ES-I3 (cell line): ENCODE measurements around the gene TMEM222.

Experiments
- H3K36me3 ChIP-seq: 2 replicates; pipeline ENCODE4 v1.6.1; 2013; ENCODE audit warnings: mild to moderate bottlenecking, low read length, control low read depth, moderate library complexity; ENCODE audit not compliant: insufficient read depth
- H3K4me1 ChIP-seq: 2 replicates; pipeline ENCODE4 v1.6.1; 2013; ENCODE audit warnings: mild to moderate bottlenecking, control low read depth, low read length; ENCODE audit not compliant: insufficient read depth
- H3K9ac ChIP-seq: 2 replicates; pipeline ENCODE4 v1.6.1; 2013; ENCODE audit warnings: low read depth, mild to moderate bottlenecking, low read length, moderate library complexity
- H3K9me3 ChIP-seq: 2 replicates; pipeline ENCODE4 v1.6.1; 2013; ENCODE audit warnings: mild to moderate bottlenecking, low read length, moderate library complexity; ENCODE audit not compliant: control insufficient read depth, insufficient read depth

The TMEM222 gene

DNA sequence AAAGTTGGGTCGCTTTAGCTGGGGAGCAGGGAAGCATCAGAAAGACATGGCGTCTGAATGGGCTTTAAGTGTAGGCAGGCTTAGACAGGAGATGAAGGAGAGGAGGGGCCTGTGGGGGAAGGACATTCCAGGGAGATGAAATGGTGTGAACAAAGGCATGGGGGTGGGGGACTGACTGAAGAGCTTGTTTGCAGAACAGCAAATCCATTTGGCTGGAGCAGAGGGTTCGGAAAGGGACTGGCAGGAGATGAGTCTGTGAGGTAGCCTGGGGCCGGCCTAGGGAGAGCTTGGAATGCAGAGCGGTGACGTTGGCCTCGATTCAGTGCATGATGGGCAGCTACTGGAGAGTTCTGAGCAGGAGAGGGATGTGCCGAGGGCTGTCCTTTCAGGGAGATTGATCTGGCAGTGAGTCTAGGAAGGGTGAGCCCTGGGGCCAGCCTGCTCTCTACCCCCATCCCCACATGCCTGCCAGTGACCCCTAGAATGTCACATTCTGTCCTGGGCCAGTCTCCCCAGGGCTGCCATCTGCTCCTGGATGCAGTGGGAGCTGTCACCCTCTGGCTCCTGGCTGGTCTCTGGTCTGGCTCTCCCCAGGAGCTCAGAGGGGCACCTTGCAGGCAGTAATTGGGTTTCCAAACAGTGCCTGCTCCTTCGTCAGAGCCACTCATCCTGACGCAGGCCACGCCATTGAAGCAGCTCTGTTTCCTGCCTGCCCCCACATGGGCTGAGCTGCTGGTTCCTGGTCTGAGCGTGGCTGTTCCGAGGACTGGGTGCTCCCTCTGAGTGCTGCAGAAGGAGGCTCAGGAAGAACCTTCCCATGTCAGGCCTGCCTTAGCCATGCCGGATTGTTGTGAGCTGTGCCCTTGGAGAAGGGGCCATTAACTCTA, 22.3 kb upstream of the TMEM222 start:
- Histone ChIP-seq H3K9ac (no peak overlapping the region; the same call in 1 of the 2 replicates), H3K4me1 (peaks cover 34% of the 10 kb centered on the region), H3K9me3 (no peaks in the 10 kb centered on the region), H3K36me3 (no peaks in the 10 kb centered on the region)

DNA sequence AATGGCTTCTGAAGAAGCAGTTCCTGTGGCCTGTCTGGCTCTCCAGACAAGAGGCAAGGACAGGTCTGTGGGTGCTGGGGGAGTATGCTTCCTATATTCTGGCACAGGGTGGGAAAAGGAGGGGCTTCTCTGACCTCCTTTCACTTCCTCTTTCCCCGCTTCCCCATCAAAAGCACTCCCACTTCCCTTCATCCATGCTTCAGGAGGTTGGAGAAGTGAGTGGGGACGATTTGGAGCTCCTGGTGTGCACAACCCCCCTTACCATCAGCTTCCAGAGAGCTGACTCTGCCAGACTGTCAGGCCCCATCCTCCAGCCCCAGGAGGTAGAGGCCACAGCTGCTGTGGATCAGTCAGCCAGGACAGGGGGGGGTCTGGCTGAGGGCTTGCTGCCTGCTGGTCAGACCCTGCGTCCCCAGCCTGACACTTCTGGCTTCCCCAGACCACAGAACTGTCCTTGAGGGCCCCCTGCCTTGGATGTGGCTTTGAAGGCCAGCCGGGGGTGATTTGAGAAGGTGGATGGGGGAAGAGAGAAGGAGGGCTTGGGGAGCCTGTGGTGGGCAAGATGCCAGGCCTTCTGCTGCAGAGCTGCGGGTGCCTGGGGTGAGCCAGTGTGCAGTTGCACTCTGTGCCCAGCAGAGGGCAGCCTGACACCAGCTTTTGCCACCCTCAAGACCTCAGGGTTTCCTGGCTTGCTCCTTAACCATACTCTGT, 21.5 kb upstream of the TMEM222 start:
- no peaks in the 10 kb centered on the region for H3K36me3 ChIP-seq
- H3K9ac ChIP-seq = no peak overlapping the region
- no peaks in the 10 kb centered on the region for H3K9me3 ChIP-seq
- H3K4me1 ChIP-seq = peaks cover 34% of the 10 kb centered on the region

DNA sequence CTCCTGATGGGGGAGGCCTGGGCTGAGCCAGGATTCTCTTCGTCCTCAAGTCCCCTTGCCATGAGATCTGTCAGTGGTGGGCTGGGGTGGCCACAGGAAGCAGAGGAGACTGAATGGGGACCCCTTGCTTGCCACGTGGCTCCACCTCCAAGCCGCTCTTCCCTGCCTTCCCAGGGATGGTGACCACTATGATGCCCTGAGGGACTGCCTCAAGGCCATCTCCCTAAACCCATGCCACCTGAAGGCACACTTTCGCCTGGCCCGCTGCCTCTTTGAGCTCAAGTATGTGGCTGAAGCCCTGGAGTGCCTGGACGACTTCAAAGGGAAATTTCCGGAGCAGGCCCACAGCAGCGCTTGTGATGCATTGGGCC, 20.9 kb upstream of the TMEM222 start:
- Histone ChIP-seq H3K9me3 (no peaks in the 10 kb centered on the region), H3K9ac (no peak overlapping the region), H3K36me3 (no peaks in the 10 kb centered on the region), H3K4me1 (peaks cover 34% of the 10 kb centered on the region)

DNA sequence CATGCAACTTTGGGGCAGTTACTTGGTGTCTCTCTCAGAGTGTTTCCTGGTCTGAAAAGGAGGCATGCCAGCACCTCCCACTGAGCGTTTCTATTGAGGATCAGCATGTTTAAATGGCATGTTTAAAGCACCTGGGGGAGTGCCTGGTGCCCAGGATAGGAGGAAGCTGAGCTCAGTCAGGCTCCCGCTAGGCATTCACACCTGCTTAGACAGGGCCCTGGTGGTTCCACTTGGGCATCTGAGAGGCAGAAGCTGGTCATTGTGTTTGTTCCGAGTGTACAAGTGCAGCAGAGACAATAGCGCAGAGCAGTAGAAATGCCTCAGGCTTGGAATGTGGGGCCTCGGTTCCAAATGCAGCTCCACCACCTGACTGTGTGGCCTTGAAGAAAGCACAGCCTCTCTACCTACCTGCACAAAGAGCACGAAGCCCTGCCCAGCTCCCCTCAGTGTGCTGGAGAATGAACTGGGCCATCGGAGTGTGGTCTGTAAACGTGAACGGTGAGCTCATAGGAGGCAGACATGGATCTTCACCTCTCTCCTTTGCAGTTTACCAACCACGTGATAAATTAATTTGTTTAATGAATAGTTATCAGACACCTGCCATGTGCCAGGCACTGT, 20.3 kb upstream of the TMEM222 start:
- Histone ChIP-seq H3K36me3 (no peaks in the 10 kb centered on the region), H3K4me1 (peaks cover 36% of the 10 kb centered on the region), H3K9ac (no peak overlapping the region), H3K9me3 (no peaks in the 10 kb centered on the region)

DNA sequence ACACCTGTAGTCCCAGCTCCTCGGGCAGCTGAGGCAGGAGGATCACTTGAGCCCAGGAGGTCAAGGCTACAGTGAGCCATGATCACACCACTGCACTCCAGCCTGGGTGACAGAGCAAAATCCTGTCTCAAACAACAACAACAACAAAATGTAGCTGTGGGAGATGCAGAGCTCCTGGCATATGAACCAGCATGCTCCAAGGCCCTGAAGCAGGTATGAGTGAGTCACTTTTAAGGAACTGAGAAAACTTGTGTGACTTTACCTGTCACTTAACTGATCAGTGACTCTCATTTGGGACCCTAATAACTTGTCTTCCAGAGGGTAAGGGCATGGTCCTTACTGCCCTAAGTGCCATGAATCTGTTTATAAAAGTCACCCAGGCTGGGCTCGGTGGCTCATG, 19.4 kb upstream of the TMEM222 start:
- Histone ChIP-seq H3K36me3 (no peaks in the 10 kb centered on the region), H3K9ac (no peak overlapping the region)

DNA sequence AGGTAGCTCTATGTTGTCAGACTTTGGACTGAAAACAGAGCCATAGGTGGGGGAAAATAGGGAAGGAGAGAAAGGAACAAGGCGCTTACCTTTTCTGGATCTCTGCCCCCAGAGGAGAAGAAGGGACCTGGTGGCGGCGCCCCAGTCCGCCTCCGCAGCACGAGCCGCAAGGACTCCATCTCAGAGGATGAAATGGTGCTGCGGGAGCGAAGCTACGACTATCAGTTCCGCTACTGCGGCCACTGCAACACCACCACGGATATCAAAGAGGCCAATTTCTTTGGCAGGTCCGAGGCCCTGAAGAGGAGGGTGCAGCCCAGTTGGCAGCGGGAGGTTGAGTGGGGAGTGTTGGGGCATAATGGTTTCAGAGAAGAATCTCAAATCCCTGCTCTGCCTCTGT, 18.5 kb upstream of the TMEM222 start:
- H3K4me1 ChIP-seq = peaks cover 46% of the 10 kb centered on the region

More for the DNA sequence above, 19.4 kb upstream of the TMEM222 start:
- Histone ChIP-seq H3K4me1 (peaks cover 41% of the 10 kb centered on the region), H3K9me3 (no peaks in the 10 kb centered on the region)

DNA sequence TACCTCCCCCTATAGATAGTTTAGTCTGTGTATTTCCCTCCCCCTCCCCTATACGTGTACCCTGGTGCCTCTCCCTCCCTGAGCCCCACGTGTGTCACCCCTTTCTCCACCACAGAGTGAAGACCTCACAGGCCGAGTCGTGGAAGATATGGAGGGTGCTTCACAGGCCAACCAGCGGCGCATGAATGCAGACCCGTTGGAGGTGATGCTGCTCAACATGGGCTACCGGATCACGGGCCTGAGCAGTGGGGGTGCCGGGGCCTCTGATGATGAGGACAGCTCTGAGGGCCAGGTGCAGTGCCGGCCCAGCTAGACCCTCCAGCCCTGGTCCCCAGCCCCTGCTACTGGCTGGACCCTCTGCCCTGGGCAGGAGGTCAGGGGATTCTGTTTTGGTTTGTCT, 15.9 kb upstream of the TMEM222 start:
- Histone ChIP-seq H3K9me3 (no peaks in the 10 kb centered on the region), H3K4me1 (peaks cover 24% of the 10 kb centered on the region), H3K36me3 (no peaks in the 10 kb centered on the region), H3K9ac (no peak overlapping the region)

More for the DNA sequence above, 18.5 kb upstream of the TMEM222 start:
- H3K9me3 ChIP-seq = no peaks in the 10 kb centered on the region
- H3K36me3 ChIP-seq = no peaks in the 10 kb centered on the region
- H3K9ac ChIP-seq = no peak overlapping the region

DNA sequence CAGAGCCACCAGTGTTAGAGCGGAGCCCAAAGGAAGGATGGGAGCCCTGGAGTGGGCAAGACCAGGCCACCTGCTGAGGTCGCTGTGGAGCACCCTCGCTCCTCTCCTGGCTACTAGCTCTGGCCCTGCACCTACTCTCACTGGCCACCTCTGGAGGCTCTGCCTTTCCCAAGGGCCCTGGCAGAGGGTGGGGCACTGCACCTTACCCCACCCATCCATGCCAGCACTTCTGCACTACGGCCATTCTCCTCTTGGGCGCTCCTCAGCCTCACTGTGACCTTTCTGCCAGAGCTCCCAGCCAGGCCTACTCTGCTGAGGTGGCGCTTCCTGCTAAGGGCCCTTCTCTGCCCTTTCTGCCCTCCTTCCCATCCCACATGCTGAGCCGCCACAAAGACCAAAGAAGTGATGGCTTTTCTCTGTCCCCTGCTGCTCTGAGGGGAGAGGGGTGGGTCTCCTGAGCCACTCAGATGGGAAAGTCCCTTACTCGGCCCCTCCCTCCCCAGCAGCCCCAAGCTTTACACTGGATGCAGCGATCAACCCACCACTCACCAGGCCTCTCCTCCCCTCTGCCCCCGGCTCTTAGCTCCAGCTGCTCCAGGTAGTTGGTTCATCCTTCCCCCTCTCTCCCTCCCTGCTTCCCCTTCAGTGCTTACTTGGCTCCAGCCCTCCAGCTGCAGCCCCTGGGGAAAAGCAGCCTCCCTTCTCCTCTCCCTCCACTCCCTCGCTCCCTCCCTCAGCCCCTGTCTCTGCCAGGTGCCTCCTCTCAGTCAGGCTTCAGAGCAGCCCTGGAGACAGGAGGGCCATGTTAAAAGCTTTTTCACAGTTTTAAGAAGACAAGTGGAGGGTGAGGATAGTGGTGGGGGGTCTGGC, 14.8 kb upstream of the TMEM222 start:
- peaks cover 14% of the 10 kb centered on the region for H3K4me1 ChIP-seq
- H3K9ac ChIP-seq = peak overlapping the region; percentile 28
- no peaks in the 10 kb centered on the region for H3K36me3 ChIP-seq
- no peaks in the 10 kb centered on the region for H3K9me3 ChIP-seq

DNA sequence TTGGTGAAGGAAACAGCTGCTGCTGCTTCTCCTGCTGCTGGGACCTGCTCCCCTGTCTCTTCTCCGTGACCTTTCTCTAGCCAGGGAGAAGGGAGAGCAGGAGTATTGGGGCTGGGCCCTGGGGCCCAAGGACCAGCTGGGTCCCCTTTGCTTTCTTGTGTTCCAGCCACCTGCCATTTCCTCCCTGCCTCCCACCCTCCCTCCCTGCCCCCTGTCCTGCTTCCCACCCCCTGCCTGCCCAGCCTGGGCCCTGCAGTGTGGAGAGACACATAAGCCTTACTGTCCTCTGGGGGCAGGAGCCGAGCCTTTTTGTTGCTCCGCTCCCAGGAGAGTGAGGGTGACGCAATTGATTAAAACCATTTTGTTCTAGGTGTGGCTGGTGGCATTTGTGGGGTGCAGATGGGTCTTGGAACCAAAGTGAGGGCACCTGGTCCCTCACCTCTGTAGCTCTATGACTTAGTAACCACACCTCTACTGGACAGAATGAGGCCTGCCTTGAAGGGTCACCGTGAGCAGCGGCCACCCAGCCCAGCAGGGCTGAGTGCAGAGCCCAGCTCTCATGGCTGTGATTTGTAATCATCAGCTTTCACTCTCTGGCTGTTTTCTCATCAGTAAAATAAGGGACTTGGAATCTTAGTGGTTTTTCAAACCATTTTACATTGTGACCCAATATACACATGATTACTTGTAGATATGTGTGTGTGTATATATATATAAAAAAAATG, 13.9 kb upstream of the TMEM222 start:
- Histone ChIP-seq H3K9ac (peak overlapping the region; percentile 28; the same call in 1 of the 2 replicates), H3K4me1 (peaks cover 14% of the 10 kb centered on the region), H3K9me3 (no peaks in the 10 kb centered on the region), H3K36me3 (no peaks in the 10 kb centered on the region)

DNA sequence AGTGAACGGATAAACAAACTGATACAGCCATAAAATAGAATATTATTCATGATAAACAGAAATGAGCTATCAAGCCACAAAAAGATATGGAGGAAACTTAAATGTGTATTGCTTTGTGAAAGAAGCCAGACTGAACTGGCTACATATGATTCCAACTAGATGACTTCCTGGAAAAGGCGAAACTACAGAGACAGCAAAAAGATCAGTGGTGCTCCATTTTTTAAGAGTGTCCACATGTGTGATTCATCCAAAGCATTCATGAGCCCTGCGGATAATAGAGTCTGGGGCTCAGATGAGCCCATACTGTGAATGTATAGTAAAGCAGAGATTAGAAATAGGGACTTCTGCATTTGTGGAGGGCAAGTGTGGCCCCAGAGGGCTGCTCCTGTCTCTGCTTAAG, 7.8 kb upstream of the TMEM222 start:
- Histone ChIP-seq H3K36me3 (no peaks in the 10 kb centered on the region), H3K9ac (no peak overlapping the region), H3K9me3 (no peaks in the 10 kb centered on the region), H3K4me1 (peaks cover 9% of the 10 kb centered on the region)

DNA sequence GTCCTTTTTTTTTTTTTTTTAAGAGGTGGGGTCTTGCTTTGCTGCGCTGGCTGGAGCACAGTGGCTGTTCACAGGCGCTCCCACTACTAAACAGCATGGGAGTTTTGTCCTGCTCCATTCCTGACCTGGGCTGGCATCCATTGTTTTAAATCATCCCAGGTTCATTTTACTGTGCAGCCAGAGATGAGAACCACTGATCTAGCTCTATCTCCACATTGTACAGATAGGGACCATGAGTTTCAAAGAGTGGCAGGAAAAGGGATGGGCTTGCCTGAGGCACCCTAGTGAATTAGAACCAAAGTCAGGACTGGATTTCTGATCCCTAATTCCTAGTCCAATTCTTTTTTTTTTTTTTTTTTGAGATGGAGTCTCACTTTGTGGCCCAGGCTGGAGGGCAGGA, 7.2 kb upstream of the TMEM222 start:
- Histone ChIP-seq H3K9ac (no peak overlapping the region), H3K36me3 (no peaks in the 10 kb centered on the region), H3K9me3 (no peaks in the 10 kb centered on the region), H3K4me1 (peaks cover 9% of the 10 kb centered on the region)

DNA sequence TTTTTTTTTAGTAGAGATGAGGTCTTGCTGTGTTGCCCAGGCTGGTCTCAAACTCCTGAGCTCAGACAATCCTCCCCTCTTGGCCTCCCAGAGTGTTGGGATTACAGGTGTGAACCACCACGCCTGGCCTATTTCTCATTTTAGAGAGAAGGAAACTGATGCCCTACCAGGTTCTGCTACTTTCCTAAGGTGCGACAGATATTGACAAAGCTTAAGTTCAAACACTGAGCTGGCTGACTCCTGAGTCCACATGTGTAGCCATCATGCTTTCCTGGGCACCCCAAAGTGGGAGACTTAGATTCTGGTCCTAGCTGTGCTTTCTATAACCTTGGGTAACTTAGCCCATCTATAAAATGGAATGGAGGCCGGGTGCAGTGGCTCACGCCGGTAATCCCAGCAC, 5.1 kb upstream of the TMEM222 start:
- Histone ChIP-seq H3K36me3 (no peaks in the 10 kb centered on the region), H3K9ac (no peak overlapping the region)

DNA sequence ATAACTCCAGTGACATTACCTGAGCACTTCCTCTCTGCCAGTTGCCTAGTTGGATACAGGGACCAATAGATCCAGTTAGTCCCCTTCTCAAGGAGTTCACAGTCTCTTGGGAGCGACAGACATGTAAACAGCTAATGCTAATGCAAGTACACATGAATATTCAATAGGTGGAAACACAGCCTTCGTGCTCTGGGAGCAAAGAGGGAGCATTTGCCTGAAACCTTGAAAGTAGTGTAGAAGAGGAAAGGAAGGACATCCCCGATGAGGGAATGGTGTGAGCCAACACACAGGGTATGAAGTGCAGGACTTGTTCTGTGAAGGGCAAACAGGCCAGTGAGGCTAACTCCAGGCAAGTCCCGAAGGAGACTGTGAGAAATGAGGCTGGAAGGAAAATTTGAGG, 3.8 kb upstream of the TMEM222 start:
- no peak overlapping the region; the same call in 1 of the 2 replicates for H3K9ac ChIP-seq
- H3K4me1 ChIP-seq = peaks cover 11% of the 10 kb centered on the region
- H3K36me3 ChIP-seq = no peaks in the 10 kb centered on the region
- H3K9me3 ChIP-seq = no peaks in the 10 kb centered on the region

More for the DNA sequence above, 5.1 kb upstream of the TMEM222 start:
- Histone ChIP-seq H3K4me1 (peaks cover 9% of the 10 kb centered on the region), H3K9me3 (no peaks in the 10 kb centered on the region)
